Measurements from ENCODE around the gene KIAA1586. TPM values are rescaled to one million over a fixed set of nuclear protein-coding genes. Genes with fewer than 3 reads are reported as not detected.

Gene KIAA1586
- total and polyA plus RNA-seq, 5 donors from 2014 or later = 7.4 to 19.2 (median 7.6) TPM

Other genes starting within 250 kb of the KIAA1586 start
- not detected for gene BEND6, start 91.6 kb upstream of the KIAA1586 start, total RNA-seq
- gene BEND6, start 91.6 kb upstream of the KIAA1586 start, polyA plus RNA-seq = not detected
- 148 TPM for gene ZNF451, start 43.5 kb downstream of the KIAA1586 start, total RNA-seq
- 10 to 100 TPM; 28.2 to 34.3 (median 31.2) TPM for gene ZNF451, start 43.5 kb downstream of the KIAA1586 start, polyA plus RNA-seq
- 2.9 TPM for gene BAG2, start 125.6 kb downstream of the KIAA1586 start, total RNA-seq
- gene BAG2, start 125.6 kb downstream of the KIAA1586 start, polyA plus RNA-seq = 1 to 10 TPM; 2.1 to 3.7 (median 3.0) TPM
- gene RAB23, start 175.6 kb downstream of the KIAA1586 start, total RNA-seq = 0.07 TPM
- under 1 TPM in 3 of 4 donors, not detected in 1; 0.08 to 0.56 (median 0.49) TPM for gene RAB23, start 175.6 kb downstream of the KIAA1586 start, polyA plus RNA-seq